Erythroblast (primary cell): ENCODE measurements around the gene MTCL1.

ENCODE experiments used
- DNase-seq, 2 experiments: peaks; one replicate each; lab custom pipeline; 2025; lab: John Stamatoyannopoulos, UW
- GATA1 ChIP-seq: IDR thresholded peaks from 2 replicates; pipeline ENCODE4 v1.6.1; 2011; ENCODE audit warnings: low read depth, mild to moderate bottlenecking, control low read depth, low read length, moderate library complexity
- POLR2A ChIP-seq: IDR thresholded peaks from 2 replicates; pipeline ENCODE4 v1.6.1; 2011; ENCODE audit warnings: mild to moderate bottlenecking, low read length

The MTCL1 gene

DNA sequence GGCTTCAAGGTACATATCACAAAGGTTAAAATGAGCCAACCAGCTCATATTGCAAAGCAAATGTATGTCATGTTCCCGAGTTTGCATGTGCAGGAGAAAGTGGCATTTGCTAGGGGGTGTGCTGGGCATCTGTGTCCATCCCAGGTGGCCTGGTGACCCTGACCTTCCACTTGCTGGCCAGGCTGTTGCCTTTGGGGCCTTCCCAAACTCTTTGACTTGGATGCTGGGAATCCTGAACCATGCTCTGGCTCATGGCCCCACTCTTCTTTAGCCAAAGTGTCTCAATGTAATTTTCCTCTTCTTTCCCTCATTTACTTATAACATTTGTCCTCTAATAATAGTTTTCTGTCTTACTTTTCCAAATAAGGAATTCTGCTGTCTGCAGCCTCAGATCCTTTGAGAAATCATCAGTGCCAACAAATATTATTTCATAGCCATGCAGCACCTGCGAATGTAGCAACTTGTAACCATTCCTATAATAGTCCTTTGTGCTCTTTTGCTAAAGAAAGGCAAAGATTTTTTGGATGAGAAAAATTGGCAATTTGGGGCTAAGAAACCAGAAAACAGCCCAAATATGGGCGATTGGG is 64.2 kb downstream of the MTCL1 start:
- no peak for DNase-seq
- TF ChIP-seq POLR2A (no peak), GATA1 (no peak)

DNA sequence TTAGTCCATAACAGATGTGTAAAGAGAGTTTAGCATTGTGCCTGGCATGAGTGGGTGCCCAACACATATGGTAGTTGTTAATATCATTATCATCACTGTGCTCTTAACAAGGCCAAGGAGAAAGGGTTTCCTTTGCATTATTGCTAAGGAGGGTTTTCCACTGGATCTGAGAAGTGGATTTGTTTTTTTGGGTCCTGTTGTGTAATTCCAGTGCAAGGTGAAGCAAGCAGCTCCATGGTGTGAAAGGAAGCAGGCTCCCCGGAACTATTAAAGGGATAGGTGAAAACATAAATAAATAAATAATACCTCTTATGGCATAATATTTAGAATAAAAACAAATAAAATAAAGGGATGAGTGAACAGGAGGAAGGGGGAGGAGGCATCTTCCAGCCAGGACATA is 65.3 kb downstream of the MTCL1 start:
- TF ChIP-seq POLR2A, result no peak
- TF ChIP-seq GATA1, result no peak
- no peak for DNase-seq

DNA sequence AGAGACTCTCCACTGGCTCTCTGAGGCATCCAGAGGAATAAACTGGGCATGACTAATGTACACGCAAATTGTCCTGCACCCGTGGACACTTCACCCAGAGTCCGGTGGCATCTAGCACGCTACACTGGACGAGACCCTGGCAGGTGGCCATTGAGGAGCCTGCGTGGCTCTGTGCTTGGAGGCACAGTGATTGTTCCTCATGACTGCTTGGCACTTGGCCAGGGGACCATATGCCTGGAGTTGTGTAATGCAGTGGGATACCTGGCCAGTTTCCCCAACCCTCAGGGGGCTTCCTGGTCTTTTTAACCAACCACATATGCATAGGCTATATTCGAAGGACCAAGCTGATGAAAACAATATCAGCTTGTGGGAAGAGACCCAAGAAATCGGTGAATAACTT is 66.6 kb downstream of the MTCL1 start:
- no peak for TF ChIP-seq POLR2A
- no peak for TF ChIP-seq GATA1

DNA sequence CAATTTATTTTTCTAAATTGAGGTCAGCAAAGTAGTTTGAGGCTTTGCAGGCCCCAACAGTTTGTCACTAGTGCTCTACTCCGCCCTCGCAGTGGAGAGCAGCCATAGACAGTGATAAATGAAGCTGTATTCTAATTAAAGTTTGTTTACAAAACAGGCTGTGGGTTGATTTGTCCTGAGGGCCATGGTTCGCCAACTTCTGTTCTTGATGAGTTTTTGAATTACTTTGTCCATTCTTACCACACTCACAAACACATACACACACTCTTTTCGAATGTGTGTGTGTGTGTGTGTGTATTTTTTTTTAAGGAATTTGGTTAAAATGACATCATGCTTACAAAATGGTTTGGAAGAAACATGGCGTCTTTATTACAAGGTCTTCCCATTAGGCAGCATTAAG is 68.6 kb downstream of the MTCL1 start:
- TF ChIP-seq GATA1 (no peak), POLR2A (no peak)
- no peak for DNase-seq

More for the DNA sequence above, 66.6 kb downstream of the MTCL1 start:
- no peak for DNase-seq

DNA sequence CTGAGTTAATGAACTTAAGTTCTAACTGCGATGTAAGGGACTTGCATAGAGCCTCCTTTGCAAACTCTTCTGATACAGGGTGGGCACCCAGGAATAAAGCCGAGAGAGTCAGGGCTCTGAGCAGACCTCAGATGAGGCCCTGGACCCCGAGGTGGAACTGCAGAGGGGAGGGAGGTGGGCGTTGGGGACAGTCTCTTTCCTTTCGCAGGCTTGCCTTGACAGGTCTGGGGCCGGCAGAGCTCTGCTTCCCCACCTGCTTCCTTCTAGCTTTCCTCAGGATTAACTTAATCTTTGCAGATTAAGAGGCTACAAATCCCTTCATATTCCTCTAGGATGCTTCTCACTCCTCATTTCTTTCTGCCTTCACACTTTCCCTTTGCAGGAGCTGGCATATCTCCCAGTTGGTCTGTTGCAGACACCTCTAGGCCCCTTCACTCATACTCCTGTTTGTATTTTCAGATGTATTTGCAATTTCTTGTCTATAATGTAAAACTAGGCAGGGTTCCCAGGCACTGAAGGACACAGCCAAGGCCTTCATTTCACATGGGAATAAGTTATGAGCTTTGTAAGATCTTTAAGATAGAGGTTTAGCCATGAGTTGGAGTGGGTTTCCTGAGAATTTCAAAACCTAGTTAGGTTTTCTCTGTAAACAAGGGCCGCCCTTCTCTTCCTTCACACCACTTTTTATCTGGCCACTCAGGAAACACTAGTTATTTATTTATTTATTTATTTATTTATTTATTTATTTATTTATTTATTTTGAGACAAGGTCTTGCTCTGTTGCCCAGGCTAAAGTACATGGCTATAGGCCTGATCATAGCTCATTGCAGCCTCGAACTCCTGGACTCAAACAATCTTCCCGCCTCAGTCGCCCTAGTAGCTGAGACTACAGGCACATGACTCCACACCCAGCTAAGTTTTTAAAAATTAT is 70.9 kb downstream of the MTCL1 start:
- DNase-seq, result no peak
- no peak for TF ChIP-seq GATA1
- TF ChIP-seq POLR2A, result no peak

DNA sequence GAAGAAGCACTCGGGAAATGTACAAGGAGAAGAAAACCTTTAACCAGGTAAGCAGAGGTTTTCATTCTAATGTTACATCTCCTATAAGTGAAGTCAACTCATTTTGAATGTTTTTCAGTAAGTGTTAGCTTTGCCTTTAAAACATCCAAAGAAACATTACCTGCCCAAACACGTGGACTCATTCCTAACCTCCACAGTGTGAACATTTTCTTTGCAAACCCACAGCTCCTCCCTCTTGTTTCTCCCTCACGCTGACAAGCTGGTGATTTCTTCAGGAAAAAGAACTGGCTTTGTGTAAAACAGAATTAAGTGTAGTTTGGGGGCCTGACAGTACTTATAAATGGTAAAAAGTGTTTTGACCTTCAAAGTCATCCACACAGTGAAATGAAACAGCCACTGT is 72.5 kb downstream of the MTCL1 start:
- TF ChIP-seq GATA1, result no peak
- no peak for TF ChIP-seq POLR2A
- DNase-seq, result no peak

DNA sequence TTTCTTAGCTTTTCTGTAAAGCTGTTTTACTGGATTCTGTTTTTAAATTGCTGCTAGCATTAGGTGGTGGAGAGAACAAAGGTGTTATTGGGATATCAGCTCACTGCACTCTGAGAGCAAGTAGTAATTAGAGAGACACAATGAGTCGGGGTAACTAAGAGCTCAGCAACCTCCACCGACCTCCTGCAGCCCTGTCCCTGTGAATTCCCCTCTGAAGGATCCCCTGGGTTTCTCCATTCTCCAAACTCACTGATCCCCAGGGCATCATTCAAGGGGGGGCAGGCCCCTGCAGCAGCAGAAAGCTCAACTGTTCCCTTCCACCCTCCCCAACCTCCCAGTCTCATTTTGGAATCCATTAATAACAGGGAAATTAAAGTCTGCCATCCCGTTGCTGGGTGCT is 73.0 kb downstream of the MTCL1 start:
- no peak for TF ChIP-seq POLR2A
- no peak for TF ChIP-seq GATA1
- DNase-seq, result no peak

DNA sequence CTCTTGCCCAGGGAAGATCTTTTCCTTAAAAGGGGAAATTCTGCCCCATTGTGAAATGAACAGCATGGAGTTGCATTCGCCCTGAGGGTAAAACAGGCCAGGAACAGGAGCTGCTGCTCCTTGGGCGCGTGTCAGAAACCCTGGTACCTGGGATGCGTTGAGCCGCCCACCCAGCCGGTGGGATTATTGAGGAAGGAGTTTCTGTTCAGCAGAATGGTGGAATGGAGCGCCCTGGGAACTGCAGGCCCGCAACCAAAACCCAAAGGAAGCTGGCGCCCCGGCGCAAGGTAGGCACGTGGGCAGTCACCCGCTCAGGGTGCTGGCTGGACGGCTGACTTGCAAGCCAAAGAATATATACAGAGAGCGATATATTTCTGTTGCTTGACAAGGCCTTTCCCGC is 73.5 kb downstream of the MTCL1 start:
- DNase-seq, result no peak
- TF ChIP-seq GATA1, result no peak
- TF ChIP-seq POLR2A, result no peak

DNA sequence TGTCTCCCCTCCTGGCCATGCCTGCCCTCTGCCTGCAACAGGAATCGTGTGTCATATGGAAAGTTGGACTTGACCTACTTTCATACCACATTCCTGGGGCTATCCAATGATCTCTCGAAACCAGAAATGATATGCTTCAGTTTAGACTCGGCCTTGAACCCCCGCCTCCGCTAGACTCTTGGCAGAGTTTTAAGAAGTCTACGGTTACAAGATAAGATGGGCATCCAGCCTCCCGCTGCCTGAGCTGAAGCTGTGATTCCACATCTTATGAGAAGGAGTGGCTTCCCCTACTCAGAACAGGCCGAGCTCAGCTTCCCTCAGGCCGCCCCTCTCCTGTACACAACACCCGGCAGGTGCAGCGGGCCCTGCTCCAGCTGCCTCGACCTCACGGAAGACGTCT is 73.9 kb downstream of the MTCL1 start:
- DNase-seq, result no peak
- TF ChIP-seq POLR2A (no peak), GATA1 (no peak)

DNA sequence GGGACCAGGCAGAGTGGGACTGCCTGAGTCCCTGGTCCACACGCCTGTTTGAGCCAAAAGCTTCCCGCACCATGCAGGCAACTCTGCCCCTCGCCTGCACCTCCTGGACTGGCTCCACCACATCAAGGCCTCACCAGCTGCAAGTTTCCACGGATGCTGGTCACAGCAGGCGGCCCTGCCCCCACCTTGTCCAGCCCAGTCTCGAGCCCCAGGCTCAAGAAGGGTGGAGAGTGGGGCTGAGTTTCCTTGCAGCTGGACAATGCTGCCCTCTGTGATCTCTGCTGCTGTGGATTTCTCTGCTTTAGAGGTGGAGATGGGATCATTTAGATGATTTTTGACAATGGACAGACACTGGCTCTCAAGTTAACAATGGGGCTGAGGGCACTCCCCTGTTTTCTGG is 74.9 kb downstream of the MTCL1 start:
- TF ChIP-seq GATA1, result no peak
- TF ChIP-seq POLR2A, result no peak
- DNase-seq, result no peak

DNA sequence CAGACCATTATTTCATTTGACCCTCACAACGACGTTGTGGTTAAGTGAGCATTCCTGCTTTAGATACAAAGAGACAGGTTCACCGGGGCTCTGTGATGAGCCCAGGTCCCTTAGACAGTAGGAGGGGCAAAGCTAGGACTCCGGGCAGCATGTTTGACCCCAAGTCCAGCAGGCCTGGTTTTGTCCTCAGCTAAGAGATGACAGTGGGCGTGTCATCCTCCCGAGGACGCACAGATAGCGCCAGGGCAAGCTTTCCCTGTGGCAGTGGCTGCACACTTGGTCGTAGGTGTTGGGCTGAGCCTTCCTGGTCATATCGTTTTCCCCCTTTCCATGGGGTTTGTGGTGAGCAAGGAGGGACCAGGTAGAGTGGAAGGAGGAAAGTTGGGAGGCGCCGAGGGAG is 76.3 kb downstream of the MTCL1 start:
- no peak for DNase-seq
- TF ChIP-seq POLR2A, result no peak
- no peak for TF ChIP-seq GATA1

DNA sequence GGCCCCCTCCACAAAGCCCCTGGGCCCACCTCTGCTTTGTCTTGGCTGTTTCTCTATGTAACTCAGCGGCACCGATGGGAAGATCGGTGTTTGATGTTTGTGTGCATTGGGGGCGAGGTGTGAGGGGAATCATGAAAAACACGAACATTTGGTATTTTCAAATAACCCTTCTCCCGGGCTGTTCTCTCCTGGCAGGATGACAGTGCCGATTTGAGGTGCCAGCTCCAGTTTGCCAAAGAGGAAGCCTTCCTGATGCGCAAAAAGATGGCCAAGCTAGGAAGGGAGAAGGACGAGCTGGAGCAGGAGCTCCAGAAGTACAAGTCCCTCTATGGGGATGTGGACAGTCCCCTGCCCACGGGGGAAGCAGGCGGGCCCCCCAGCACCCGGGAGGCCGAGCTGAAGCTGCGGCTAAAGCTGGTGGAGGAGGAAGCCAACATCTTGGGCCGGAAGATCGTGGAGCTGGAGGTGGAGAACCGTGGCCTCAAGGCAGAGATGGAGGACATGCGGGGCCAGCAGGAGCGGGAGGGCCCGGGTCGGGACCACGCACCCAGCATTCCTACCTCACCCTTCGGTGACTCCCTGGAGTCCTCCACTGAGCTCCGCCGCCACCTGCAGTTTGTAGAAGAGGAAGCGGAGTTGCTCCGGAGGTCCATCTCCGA is 78.1 kb downstream of the MTCL1 start:
- no peak for TF ChIP-seq GATA1
- DNase-seq, result no peak

DNA sequence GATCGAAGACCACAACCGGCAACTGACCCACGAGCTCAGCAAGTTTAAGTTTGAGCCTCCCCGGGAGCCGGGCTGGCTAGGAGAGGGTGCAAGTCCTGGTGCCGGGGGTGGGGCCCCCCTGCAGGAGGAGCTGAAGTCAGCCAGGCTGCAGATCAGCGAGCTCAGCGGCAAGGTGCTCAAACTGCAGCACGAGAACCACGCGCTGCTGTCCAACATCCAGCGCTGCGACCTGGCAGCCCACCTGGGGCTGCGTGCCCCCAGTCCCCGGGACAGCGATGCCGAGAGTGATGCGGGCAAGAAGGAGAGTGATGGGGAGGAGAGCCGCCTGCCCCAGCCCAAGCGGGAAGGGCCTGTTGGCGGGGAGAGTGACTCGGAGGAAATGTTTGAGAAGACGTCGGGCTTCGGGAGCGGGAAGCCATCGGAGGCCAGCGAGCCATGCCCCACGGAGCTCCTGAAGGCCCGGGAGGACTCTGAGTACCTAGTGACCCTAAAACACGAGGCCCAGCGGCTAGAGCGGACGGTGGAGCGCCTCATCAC is 78.7 kb downstream of the MTCL1 start:
- no peak for DNase-seq
- TF ChIP-seq GATA1 (no peak), POLR2A (no peak)

DNA sequence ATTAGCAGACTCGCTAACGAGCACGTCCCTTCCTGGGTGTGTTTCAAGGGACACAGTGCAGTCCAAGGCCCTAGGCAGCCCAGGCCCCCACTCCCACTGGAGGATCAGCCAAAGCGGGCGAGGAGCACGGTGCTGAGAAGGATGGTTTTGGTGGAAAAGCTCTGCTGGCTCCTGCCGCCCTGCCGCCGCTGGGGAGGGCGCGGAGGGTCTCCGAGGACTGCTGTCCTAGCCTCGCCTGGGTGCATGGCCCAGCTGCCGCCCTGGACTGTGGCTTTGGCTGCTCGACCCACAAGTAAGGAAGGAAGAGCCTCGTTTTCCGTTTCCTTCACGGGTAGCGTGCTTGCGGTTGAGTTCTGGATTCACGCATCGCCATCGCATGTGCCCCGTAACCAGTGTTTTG is 79.9 kb downstream of the MTCL1 start:
- DNase-seq, result no peak
- TF ChIP-seq POLR2A, result no peak
- no peak for TF ChIP-seq GATA1
